Measurements from ENCODE around the gene GIMAP2.
"Not testable (repeated sequence)": the region's sequence is repeated elsewhere in the genome, so short reads cannot be mapped to it uniquely, and the experiment has no call there.

Gene GIMAP2

DNA sequence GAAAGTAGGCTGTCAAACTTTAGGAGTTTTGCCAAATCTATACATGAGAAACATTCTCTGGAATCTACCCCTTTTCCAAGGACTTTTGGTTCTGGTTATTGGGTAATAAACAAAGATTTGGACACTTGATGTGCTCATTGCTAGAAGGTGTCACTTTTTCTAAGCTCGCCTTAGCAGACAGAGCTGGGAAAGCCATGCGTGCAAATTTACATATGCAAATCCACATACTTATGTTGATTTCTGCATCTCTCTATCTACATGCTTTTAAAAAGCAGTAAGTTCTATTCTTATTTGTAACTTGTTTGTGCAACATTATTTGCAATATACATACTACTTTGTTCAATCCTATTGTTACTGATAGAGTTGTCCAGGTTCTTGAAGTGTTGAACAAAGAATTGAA is 30.8 kb upstream of the GIMAP2 start:
- no peak for DNase-seq (ENCODE audit: low read depth)
- TF ChIP-seq, protein P1, sequence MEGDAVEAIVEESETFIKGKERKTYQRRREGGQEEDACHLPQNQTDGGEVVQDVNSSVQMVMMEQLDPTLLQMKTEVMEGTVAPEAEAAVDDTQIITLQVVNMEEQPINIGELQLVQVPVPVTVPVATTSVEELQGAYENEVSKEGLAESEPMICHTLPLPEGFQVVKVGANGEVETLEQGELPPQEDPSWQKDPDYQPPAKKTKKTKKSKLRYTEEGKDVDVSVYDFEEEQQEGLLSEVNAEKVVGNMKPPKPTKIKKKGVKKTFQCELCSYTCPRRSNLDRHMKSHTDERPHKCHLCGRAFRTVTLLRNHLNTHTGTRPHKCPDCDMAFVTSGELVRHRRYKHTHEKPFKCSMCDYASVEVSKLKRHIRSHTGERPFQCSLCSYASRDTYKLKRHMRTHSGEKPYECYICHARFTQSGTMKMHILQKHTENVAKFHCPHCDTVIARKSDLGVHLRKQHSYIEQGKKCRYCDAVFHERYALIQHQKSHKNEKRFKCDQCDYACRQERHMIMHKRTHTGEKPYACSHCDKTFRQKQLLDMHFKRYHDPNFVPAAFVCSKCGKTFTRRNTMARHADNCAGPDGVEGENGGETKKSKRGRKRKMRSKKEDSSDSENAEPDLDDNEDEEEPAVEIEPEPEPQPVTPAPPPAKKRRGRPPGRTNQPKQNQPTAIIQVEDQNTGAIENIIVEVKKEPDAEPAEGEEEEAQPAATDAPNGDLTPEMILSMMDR (IDR thresholded peaks at IDR 0.05; ENCODE audit: low read depth, low read length, missing control alignments), result no peak
- in situ Hi-C loops (cut with HindIII; ENCODE audit: low sequenced_read_pairs), result no loop called here
- no peak overlapping the region for H3K4me3 ChIP-seq (ENCODE audit: low read depth, low read length)

DNA sequence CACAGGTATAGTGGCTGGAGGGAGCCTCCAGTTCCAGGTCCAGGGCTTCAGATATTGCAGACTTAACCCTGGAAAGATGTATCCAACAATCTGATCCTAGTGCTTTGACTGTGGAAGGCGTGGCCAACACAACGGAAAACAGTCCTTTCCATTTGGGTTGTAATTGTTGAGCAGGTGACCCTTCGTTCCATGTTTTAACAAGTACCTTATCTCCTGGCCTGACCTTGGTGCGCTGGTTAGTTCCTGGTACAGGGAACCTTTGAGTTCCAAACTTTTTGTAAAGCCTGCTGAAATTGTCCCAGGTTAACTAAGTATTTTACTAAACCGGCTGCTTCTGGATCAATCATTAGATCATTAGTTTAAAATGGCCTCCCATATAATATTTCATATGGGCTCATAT is 29.5 kb upstream of the GIMAP2 start:
- H3K4me3 ChIP-seq (ENCODE audit: low read depth, low read length), result no peak overlapping the region
- no peak for DNase-seq (ENCODE audit: low read depth)
- in situ Hi-C loops (cut with HindIII; ENCODE audit: low sequenced_read_pairs), result no loop called here
- TF ChIP-seq, protein P1 (IDR thresholded peaks at IDR 0.05; ENCODE audit: low read depth, low read length, missing control alignments), result no peak

DNA sequence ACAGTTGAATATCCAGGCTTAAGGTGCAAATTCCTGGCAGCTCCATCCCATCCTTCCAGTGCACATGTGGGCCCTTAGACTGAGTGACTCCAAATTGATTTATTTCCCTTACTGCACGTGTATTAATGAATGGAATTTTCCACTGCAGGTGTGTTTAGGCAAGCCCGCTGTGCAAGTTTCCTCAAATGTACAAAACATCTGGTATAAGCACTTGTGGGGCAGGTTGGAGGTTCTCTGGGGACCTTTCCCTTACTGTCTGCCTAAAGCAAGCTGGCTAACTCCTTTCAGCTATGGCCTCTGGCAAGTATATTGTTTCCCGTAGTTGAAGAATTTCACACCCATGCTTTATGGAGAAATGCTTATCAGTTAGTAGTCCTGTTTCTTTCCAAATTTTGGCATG is 28.0 kb upstream of the GIMAP2 start:
- H3K4me3 ChIP-seq (ENCODE audit: low read depth, low read length), result no peak overlapping the region
- in situ Hi-C loops (cut with HindIII; ENCODE audit: low sequenced_read_pairs), result no loop called here
- DNase-seq (ENCODE audit: low read depth), result no peak
- TF ChIP-seq, protein P1 (IDR thresholded peaks at IDR 0.05; ENCODE audit: low read depth, low read length, missing control alignments), result no peak

DNA sequence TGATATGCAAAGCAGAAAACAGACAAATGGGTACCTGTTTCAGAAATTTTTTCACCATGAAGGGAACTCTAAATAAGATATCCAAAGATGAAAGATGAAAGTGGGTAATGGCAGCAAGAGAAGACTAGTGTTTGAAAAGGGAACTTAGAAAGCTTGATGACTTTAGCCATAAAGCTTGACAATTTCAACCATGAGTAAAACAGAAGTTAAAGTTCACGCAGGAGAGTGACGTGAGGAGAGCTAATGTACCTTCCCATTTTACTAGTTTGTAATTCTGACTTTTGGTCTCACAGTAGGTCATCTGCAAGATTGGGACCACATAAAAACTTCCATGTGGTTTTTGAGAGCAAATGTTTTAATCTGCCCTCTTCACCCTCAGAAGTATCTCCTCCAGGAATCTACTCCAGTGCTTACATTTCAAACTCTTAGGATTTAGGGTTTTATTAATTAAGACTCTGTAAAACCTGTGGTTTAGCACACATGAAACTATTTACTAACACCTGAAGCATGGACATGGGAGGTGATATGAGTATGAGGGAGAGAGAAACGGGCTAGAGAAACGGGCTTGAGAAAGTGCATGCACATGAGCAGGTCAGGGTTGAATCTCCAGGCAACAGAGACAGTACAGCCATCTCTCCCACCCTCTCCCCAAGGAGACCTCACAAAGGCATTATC is 24.4 kb upstream of the GIMAP2 start:
- TF ChIP-seq, protein P1 (IDR thresholded peaks at IDR 0.05; ENCODE audit: low read depth, low read length, missing control alignments), result no peak
- in situ Hi-C loops (cut with HindIII; ENCODE audit: low sequenced_read_pairs), result no loop called here
- DNase-seq (ENCODE audit: low read depth), result no peak
- no peak overlapping the region for H3K4me3 ChIP-seq (ENCODE audit: low read depth, low read length)

DNA sequence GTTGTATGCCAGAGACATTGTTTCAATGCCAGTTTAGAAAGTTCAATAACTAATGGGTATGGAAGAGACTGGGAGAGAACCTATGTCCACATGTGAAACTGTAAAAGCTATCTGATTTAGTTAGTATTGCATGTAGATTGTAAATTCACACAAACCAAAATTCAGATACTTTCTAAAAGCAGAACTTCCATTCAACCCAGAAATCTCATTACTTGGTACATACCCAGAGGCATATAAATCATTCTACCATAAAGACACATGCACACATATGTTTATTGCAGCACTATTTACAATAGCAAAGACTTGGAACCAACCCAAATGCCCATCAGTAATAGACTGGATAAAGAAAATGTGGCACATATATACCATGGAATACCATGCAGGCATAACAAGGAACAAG is 22.7 kb upstream of the GIMAP2 start:
- DNase-seq (ENCODE audit: low read depth); H3K4me3 ChIP-seq (ENCODE audit: low read depth, low read length); in situ Hi-C loops (cut with HindIII; ENCODE audit: low sequenced_read_pairs): not testable (repeated sequence)

DNA sequence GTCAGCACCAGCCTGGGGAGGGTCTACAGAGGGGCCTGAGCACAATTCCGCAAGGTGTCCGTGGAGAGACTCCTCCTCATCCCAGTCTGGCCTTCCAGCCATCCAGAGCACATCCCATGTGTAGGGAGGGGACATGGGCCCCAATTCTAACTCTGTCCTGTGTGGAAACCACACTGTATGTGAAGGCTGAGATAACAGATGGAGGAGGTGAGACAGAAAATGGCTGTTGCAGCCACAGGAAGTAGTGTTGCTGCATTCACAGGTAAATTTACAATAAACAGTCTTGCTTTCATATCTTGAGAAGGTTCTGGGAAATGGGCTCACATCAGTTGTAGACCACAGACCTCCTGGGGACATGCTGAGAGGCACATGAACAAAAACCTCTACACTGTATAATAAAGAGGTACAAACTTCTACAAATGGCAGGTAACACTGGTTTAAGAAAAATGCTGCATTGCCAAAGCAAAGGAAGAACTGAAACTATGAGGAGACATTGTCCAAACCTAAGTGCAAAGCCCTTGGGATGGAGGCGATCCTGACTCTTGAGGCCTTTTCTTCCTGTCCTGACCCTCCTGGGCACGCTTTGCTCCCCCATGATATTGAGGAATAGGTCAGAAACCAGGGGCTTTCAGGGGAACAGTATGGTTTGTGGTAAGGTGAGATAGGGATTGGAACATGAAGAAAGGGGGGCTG is 21.6 kb upstream of the GIMAP2 start:
- DNase-seq (ENCODE audit: low read depth), result no peak
- TF ChIP-seq, protein P1 (IDR thresholded peaks at IDR 0.05; ENCODE audit: low read depth, low read length, missing control alignments), result no peak
- in situ Hi-C loops (cut with HindIII; ENCODE audit: low sequenced_read_pairs), result no loop called here
- no peak overlapping the region for H3K4me3 ChIP-seq (ENCODE audit: low read depth, low read length)

DNA sequence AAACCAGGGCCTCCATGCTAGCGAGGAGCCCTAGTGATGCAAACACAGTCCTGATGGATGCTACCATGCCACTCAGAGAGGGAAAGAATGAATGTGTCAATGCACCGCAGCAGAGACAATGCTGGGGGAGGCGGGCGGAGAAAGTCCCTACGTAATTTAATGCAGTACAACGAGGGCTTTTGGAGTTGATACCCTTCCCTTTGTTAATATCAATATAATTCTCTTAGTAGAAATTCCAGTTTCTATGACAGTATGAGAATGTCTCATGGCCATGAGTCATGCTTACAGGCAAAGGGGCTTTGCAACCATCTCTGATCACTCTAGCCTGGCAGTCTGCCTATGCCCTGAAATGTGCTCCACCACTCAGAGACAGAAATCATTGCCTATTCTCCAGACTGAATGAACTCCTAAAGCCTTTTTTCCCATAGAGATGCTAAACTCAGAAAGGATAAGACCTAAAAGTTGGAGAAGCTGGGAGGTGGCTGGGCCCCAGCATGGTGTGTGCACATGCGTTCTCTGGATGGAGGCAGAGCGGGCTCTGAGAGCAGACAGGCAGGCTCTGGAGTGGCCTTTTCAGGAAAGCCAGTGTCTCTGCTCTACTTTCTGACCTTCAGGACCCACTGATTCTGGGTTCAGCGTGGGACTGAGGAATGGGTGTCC is 20.3 kb upstream of the GIMAP2 start:
- no peak overlapping the region for H3K4me3 ChIP-seq (ENCODE audit: low read depth, low read length)
- TF ChIP-seq, protein P1 (IDR thresholded peaks at IDR 0.05; ENCODE audit: low read depth, low read length, missing control alignments), result no peak
- DNase-seq (ENCODE audit: low read depth), result no peak

More for the DNA sequence above, 20.3 kb upstream of the GIMAP2 start:
- in situ Hi-C loops (cut with HindIII; ENCODE audit: low sequenced_read_pairs), result no loop called here

All from astrocyte of the cerebellum (primary cell).